Activated naive CD8-positive, alpha-beta T cell (primary cell): ENCODE data around the gene PPP1CA.

Source experiments
- H3K27ac Mint-ChIP-seq: one replicate; pipeline ENCODE4 v1.8.0; 2021; ENCODE audit warnings: mixed read lengths
- H3K27me3 Mint-ChIP-seq: one replicate; pipeline ENCODE4 v1.8.0; 2021; ENCODE audit warnings: mixed read lengths
- H3K36me3 Mint-ChIP-seq: one replicate; pipeline ENCODE4 v1.8.0; 2021; ENCODE audit warnings: mixed read lengths
- H3K4me1 Mint-ChIP-seq: one replicate; pipeline ENCODE4 v1.8.0; 2021; ENCODE audit warnings: low read depth, mixed read lengths
- H3K4me3 Mint-ChIP-seq: one replicate; pipeline ENCODE4 v1.8.0; 2021; ENCODE audit warnings: mild to moderate bottlenecking, mixed read lengths
- H3K9me3 Mint-ChIP-seq: one replicate; pipeline ENCODE4 v1.8.0; 2021; ENCODE audit warnings: low read depth, mixed read lengths

PPP1CA gene

GRCh38 chr11:67353317-67354074 is 48.2 kb downstream of the PPP1CA start, which contains the start of gene POLD4:
Gene POLD4 (minus strand): TSS chr11:67353546. CDS start chr11:67353399, 147 bp downstream.
- peak within 1 kb of the TSS; percentile 99 for H3K27ac Mint-ChIP-seq
- H3K27me3 Mint-ChIP-seq, result no peaks in the 10 kb centered on the region
- peaks cover 54% of the 10 kb centered on the region for H3K4me1 Mint-ChIP-seq
- H3K4me3 Mint-ChIP-seq, result peak within 1 kb of the TSS; percentile 99
- H3K36me3 Mint-ChIP-seq, result no peaks in the 10 kb centered on the region
- H3K9me3 Mint-ChIP-seq, result no peaks in the 10 kb centered on the region

- Mint-ChIP-seq H3K36me3 (no peaks in the 10 kb centered on the region), H3K4me1 (peaks cover 56% of the 10 kb centered on the region), H3K9me3 (no peaks in the 10 kb centered on the region), H3K27ac (peak overlapping the region; percentile 99), H3K4me3 (peak overlapping the region; percentile 99), H3K27me3 (no peaks in the 10 kb centered on the region)
Observed at GRCh38 chr11:67352546-67353316, 48.9 kb downstream of the PPP1CA start.

GRCh38 chr11:67351275-67352005 is 50.2 kb downstream of the PPP1CA start:
- no peaks in the 10 kb centered on the region for H3K36me3 Mint-ChIP-seq
- no peaks in the 10 kb centered on the region for H3K27me3 Mint-ChIP-seq
- H3K9me3 Mint-ChIP-seq, result no peaks in the 10 kb centered on the region
- peak overlapping the region; percentile 83 for H3K27ac Mint-ChIP-seq
- peaks cover 56% of the 10 kb centered on the region for H3K4me1 Mint-ChIP-seq
- peak overlapping the region; percentile 99 for H3K4me3 Mint-ChIP-seq

GRCh38 chr11:67349928-67350465 is 51.7 kb downstream of the PPP1CA start:
- H3K4me3 Mint-ChIP-seq, result no peak overlapping the region
- H3K9me3 Mint-ChIP-seq, result no peaks in the 10 kb centered on the region
- peak overlapping the region; percentile 75 for H3K27ac Mint-ChIP-seq
- no peaks in the 10 kb centered on the region for H3K36me3 Mint-ChIP-seq
- peaks cover 70% of the 10 kb centered on the region for H3K4me1 Mint-ChIP-seq
- H3K27me3 Mint-ChIP-seq, result no peaks in the 10 kb centered on the region

- H3K4me3 Mint-ChIP-seq, result no peak overlapping the region
- peak overlapping the region; percentile 75 for H3K27ac Mint-ChIP-seq
- H3K27me3 Mint-ChIP-seq, result no peaks in the 10 kb centered on the region
- H3K9me3 Mint-ChIP-seq, result no peaks in the 10 kb centered on the region
- H3K4me1 Mint-ChIP-seq, result peaks cover 71% of the 10 kb centered on the region
- H3K36me3 Mint-ChIP-seq, result no peaks in the 10 kb centered on the region
Observed at GRCh38 chr11:67349457-67349856, 52.2 kb downstream of the PPP1CA start.

GRCh38 chr11:67349036-67349435 is 52.6 kb downstream of the PPP1CA start:
- Mint-ChIP-seq H3K27me3 (no peaks in the 10 kb centered on the region), H3K4me1 (peaks cover 71% of the 10 kb centered on the region), H3K27ac (peak overlapping the region; percentile 61), H3K36me3 (no peaks in the 10 kb centered on the region), H3K9me3 (no peaks in the 10 kb centered on the region), H3K4me3 (no peak overlapping the region)
